ES-I3 (cell line): ENCODE results near the gene SPHK2.
"Not testable (repeated sequence)": the region's sequence is repeated elsewhere in the genome, so short reads cannot be mapped to it uniquely, and the experiment has no call there.

Experiments used
- H3K36me3 ChIP-seq: 2 replicates; pipeline ENCODE4 v1.6.1; 2013; ENCODE audit warnings: mild to moderate bottlenecking, low read length, control low read depth, moderate library complexity; ENCODE audit not compliant: insufficient read depth
- H3K4me1 ChIP-seq: 2 replicates; pipeline ENCODE4 v1.6.1; 2013; ENCODE audit warnings: mild to moderate bottlenecking, control low read depth, low read length; ENCODE audit not compliant: insufficient read depth
- H3K9ac ChIP-seq: 2 replicates; pipeline ENCODE4 v1.6.1; 2013; ENCODE audit warnings: low read depth, mild to moderate bottlenecking, low read length, moderate library complexity
- H3K9me3 ChIP-seq: 2 replicates; pipeline ENCODE4 v1.6.1; 2013; ENCODE audit warnings: mild to moderate bottlenecking, low read length, moderate library complexity; ENCODE audit not compliant: control insufficient read depth, insufficient read depth

Gene SPHK2

GRCh38 chr19:48625891-48626327, 6.6 kb downstream of the SPHK2 start:
- H3K36me3 ChIP-seq, result no peaks in the 10 kb centered on the region
- no peaks in the 10 kb centered on the region for H3K9me3 ChIP-seq
- H3K9ac ChIP-seq, result no peak overlapping the region
- H3K4me1 ChIP-seq, result peaks cover 6% of the 10 kb centered on the region; the same call in 1 of the 2 replicates

GRCh38 chr19:48627201-48627864, 8.0 kb downstream of the SPHK2 start:
- no peaks in the 10 kb centered on the region for H3K36me3 ChIP-seq

DNA sequence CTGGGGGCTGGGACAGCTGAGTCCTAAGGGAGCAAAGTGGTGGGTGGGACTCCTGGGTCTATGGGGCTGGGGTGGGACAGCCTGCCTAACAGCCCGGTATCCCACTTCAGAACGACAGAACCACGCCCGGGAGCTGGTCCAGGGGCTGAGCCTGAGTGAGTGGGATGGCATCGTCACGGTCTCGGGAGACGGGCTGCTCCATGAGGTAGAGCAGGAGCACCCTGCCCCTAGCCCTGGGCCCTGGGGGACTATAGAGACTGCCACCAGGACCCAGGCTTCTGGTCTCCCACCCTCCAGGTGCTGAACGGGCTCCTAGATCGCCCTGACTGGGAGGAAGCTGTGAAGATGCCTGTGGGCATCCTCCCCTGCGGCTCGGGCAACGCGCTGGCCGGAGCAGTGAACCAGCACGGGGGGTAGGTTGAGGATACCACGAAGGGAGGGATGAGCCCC, 8.6 kb downstream of the SPHK2 start:
- H3K9me3 ChIP-seq, result no peaks in the 10 kb centered on the region
- H3K36me3 ChIP-seq, result no peaks in the 10 kb centered on the region
- H3K4me1 ChIP-seq, result peaks cover 6% of the 10 kb centered on the region; the same call in 1 of the 2 replicates
- no peak overlapping the region for H3K9ac ChIP-seq

More at GRCh38 chr19:48627201-48627864, 8.0 kb downstream of the SPHK2 start:
- peaks cover 6% of the 10 kb centered on the region; the same call in 1 of the 2 replicates for H3K4me1 ChIP-seq
- no peak overlapping the region for H3K9ac ChIP-seq
- no peaks in the 10 kb centered on the region for H3K9me3 ChIP-seq

DNA sequence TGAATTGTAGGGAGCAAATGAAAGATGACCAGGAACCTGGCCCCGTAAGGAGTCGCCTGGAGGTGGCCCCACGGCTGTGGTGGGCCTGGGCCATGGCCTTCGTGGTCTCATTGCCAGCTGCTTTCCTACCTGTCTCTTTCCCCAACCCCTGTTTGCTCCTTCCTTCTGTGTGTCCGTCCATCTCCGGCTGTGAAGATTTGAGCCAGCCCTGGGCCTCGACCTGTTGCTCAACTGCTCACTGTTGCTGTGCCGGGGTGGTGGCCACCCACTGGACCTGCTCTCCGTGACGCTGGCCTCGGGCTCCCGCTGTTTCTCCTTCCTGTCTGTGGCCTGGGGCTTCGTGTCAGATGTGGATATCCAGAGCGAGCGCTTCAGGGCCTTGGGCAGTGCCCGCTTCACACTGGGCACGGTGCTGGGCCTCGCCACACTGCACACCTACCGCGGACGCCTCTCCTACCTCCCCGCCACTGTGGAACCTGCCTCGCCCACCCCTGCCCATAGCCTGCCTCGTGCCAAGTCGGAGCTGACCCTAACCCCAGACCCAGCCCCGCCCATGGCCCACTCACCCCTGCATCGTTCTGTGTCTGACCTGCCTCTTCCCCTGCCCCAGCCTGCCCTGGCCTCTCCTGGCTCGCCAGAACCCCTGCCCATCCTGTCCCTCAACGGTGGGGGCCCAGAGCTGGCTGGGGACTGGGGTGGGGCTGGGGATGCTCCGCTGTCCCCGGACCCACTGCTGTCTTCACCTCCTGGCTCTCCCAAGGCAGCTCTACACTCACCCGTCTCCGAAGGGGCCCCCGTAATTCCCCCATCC, 9.4 kb downstream of the SPHK2 start:
- no peaks in the 10 kb centered on the region; the same call in 1 of the 2 replicates for H3K4me1 ChIP-seq
- H3K36me3 ChIP-seq, result no peaks in the 10 kb centered on the region
- H3K9me3 ChIP-seq, result no peaks in the 10 kb centered on the region
- H3K9ac ChIP-seq, result no peak overlapping the region

- peak overlapping the region; percentile 29 for H3K9ac ChIP-seq
- no peaks in the 10 kb centered on the region for H3K36me3 ChIP-seq
- no peaks in the 10 kb centered on the region for H3K9me3 ChIP-seq
- peaks cover 6% of the 10 kb centered on the region for H3K4me1 ChIP-seq
These were observed 9.9 kb downstream of the SPHK2 start for GRCh38 chr19:48629297-48629598.

GRCh38 chr19:48629599-48630295, 10.4 kb downstream of the SPHK2 start:
- H3K9me3 ChIP-seq, result no peaks in the 10 kb centered on the region
- H3K4me1 ChIP-seq, result peaks cover 6% of the 10 kb centered on the region
- no peaks in the 10 kb centered on the region for H3K36me3 ChIP-seq
- peak overlapping the region; percentile 48 for H3K9ac ChIP-seq

- Histone ChIP-seq H3K4me1 (peaks cover 6% of the 10 kb centered on the region), H3K9ac (peak overlapping the region; percentile 48), H3K36me3 (no peaks in the 10 kb centered on the region), H3K9me3 (no peaks in the 10 kb centered on the region)
These were observed 11.2 kb downstream of the SPHK2 start for GRCh38 chr19:48630296-48631063.

DNA sequence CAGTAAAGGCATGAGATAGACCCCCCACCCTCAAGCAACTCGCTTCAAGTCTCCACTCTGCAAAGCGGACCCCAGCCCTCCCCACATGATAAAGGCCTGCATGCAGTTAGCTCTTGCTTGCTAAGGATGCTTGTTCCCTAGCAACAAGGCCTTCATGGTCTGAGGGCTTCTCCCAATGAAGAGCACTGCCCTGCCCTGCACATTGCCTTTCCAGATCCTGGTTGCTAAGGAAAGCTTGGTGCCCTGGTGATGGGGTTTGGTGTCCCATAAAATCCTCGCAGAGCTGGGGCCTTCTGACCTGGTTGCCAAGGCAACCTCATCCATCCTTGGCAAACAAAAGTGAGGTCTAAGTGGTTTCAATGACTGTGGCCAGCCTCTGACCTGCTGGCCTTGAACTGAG, 11.9 kb downstream of the SPHK2 start:
- Histone ChIP-seq H3K9ac (peak overlapping the region; percentile 48), H3K9me3 (no peaks in the 10 kb centered on the region), H3K36me3 (no peaks in the 10 kb centered on the region), H3K4me1 (peaks cover 6% of the 10 kb centered on the region)

DNA sequence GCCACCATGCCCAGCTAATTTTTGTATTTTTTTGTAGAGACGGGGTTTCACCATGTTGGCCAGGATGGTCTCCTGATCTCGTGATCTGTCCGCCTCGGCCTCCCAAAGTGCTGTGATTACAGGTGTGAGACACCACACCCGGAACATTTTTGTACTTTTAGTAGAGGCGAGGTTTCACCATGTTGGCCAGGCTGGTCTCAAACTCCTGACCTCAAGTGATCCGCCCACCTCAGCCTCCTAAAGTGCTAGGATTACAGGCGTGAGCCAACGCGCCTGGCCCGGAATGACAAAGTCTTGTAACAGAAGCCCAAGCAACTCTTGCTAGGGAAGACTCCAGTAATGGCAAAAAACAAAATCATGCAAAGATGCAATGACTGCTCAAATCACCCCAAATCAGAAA, 13.0 kb downstream of the SPHK2 start:
- H3K4me1 ChIP-seq, H3K9ac ChIP-seq, H3K9me3 ChIP-seq, H3K36me3 ChIP-seq: not testable (repeated sequence)

GRCh38 chr19:48632692-48633147, 13.4 kb downstream of the SPHK2 start:
- Histone ChIP-seq H3K9ac (no peak overlapping the region), H3K36me3 (no peaks in the 10 kb centered on the region), H3K4me1 (peaks cover 6% of the 10 kb centered on the region), H3K9me3 (no peaks in the 10 kb centered on the region)

DNA sequence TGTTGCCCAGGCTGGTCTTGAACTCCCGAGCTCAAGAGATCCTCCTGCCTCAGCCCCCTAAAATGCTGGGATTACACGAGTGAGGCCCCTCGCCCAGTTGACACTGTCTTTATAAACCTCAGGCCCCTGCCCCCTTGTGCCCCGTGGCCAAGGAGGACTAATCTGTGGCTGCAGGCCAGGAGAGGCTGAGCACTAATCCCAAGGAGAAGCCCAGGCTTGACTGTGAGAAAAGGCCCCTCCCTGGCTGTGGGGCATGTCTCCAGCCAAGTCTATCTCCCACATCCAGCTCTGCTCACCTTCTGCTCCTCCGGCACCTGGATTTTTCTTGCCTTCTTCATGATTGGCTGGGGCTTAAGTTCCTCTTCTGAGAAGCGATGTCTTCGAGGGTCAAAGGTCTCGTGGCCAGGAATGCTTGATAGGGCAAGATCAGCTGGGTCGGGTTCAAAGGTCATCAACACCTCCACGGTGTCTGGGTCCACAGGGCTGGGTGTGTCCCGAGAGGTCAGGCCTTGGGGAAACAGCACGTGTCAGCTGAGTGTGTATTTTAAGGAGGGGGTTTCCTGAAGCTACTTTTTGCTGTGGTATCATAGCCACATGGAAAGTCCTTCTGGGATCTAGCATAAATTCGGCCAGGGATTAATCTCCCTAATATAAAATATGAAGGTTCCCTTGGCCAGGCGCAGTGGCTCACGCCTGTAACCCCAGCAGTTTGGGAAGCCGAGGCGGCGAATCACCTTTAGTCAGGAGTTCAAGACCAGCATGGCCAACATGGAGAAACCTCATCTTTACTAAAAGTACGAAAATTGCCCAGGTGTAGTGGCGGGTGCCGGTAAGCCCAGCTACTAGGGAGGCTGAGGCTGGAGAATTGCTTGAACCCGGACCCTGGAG, 14.1 kb downstream of the SPHK2 start:
- H3K4me1 ChIP-seq, result peaks cover 6% of the 10 kb centered on the region
- no peaks in the 10 kb centered on the region for H3K9me3 ChIP-seq
- H3K36me3 ChIP-seq, result no peaks in the 10 kb centered on the region
- peak overlapping the region; percentile 14; the same call in 1 of the 2 replicates for H3K9ac ChIP-seq

DNA sequence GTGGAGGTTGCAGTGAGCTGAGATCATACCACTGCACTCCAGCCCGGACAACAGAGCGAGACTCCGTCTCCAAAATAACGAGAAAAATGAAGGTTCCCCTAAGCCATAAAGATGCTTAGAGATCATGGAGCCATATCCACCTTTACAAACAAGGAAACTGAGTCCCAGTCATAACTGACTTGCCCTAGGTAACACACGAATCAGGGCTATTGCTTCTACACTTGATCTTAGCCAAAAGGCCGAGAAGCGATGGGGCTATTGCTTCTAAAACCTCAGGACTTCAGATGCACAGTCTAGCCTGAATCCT, 14.7 kb downstream of the SPHK2 start:
- H3K9me3 ChIP-seq, result no peaks in the 10 kb centered on the region
- H3K36me3 ChIP-seq, result no peaks in the 10 kb centered on the region
- H3K4me1 ChIP-seq, result peaks cover 6% of the 10 kb centered on the region
- H3K9ac ChIP-seq, result peak overlapping the region; percentile 14; the same call in 1 of the 2 replicates
